Measurements from ENCODE around the gene FAM163B.
"Not testable (repeated sequence)": the region's sequence is repeated elsewhere in the genome, so short reads cannot be mapped to it uniquely, and the experiment has no call there.

The FAM163B gene

GRCh38 chr9:133639613-133640012 is 30.4 kb upstream of the FAM163B start:
- DNase-seq, result no peak

GRCh38 chr9:133638711-133639110 is 29.5 kb upstream of the FAM163B start:
- DNase-seq, result no peak

- no peak for DNase-seq
Observed at GRCh38 chr9:133638076-133638475, 28.9 kb upstream of the FAM163B start.

- DNase-seq, result no peak
Observed at GRCh38 chr9:133637451-133638055, 28.4 kb upstream of the FAM163B start.

- no peak for DNase-seq
Observed at GRCh38 chr9:133636902-133637301, 27.7 kb upstream of the FAM163B start.

- DNase-seq, result no peak
Observed at GRCh38 chr9:133635533-133636531, 26.6 kb upstream of the FAM163B start, which contains the start of gene DBH. DBH (plus strand) TSS chr9:133636363; CDS start chr9:133636372, 9 bp downstream.

GRCh38 chr9:133635098-133635497 is 25.9 kb upstream of the FAM163B start:
- DNase-seq, result no peak

- no peak for DNase-seq
Observed at GRCh38 chr9:133634081-133634691, 25.0 kb upstream of the FAM163B start.

- DNase-seq, result no peak
Observed at GRCh38 chr9:133633681-133634080, 24.5 kb upstream of the FAM163B start.

- DNase-seq, result no peak
Observed at GRCh38 chr9:133632806-133633680, 23.9 kb upstream of the FAM163B start.

GRCh38 chr9:133631111-133631510 is 21.9 kb upstream of the FAM163B start:
- no peak for DNase-seq

- no peak for DNase-seq
Observed at GRCh38 chr9:133629221-133630110, 20.3 kb upstream of the FAM163B start.

GRCh38 chr9:133628766-133629165 is 19.6 kb upstream of the FAM163B start:
- no peak for DNase-seq

GRCh38 chr9:133627341-133627740 is 18.2 kb upstream of the FAM163B start:
- no peak for DNase-seq

GRCh38 chr9:133626008-133626407 is 16.8 kb upstream of the FAM163B start:
- DNase-seq, result not testable (repeated sequence)

- DNase-seq, result no peak
Observed at GRCh38 chr9:133622555-133622954, 13.4 kb upstream of the FAM163B start.

- no peak for DNase-seq
Observed at GRCh38 chr9:133621725-133622267, 12.6 kb upstream of the FAM163B start.

GRCh38 chr9:133619791-133620190 is 10.6 kb upstream of the FAM163B start:
- no peak for DNase-seq

GRCh38 chr9:133618726-133619125 is 9.5 kb upstream of the FAM163B start:
- no peak for DNase-seq

GRCh38 chr9:133616643-133617405 is 7.6 kb upstream of the FAM163B start:
- DNase-seq, result no peak

Data from fibroblast of skin of right biceps (primary cell).